Activated CD8-positive, alpha-beta memory T cell treated with anti-CD3 and anti-CD28 coated beads, Interleukin-2, amount 10 ng/mL, durations not matched to agents 7 days and 5 days (primary cell): Measurements from ENCODE around the gene MCC. TPM values are rescaled to one million over a fixed set of nuclear protein-coding genes. Genes with fewer than 3 reads are reported as not detected.

Source experiments
- ATAC-seq: fragments of 150-1000 bp; cut with Tn5 transposase; one replicate; pipeline ENCODE4 v1.10.0; 2021; ENCODE audit warnings: moderate library complexity
- CTCF ChIA-PET: fragments of 350-600 bp; sonication (Branson Sonifier 250); formaldehyde crosslinking; loops from one replicate; lab custom pipeline; 2021; ENCODE audit warnings: antibody characterized with exemption; lab: Charles Lee
- DNase-seq: peaks from one replicate; pipeline ENCODE4 v3.0.0-alpha.2; 2020
- H3K27ac Mint-ChIP-seq: one replicate; pipeline ENCODE4 v1.8.0; 2021; ENCODE audit warnings: mild to moderate bottlenecking, mixed read lengths
- H3K27me3 Mint-ChIP-seq: one replicate; pipeline ENCODE4 v1.8.0; 2021; ENCODE audit warnings: mixed read lengths
- H3K36me3 Mint-ChIP-seq: one replicate; pipeline ENCODE4 v1.8.0; 2021; ENCODE audit warnings: mild to moderate bottlenecking, mixed read lengths
- H3K4me1 Mint-ChIP-seq: one replicate; pipeline ENCODE4 v1.8.0; 2021; ENCODE audit warnings: mixed read lengths
- H3K4me3 Mint-ChIP-seq: one replicate; pipeline ENCODE4 v1.8.0; 2021; ENCODE audit warnings: mild to moderate bottlenecking, moderate library complexity, mixed read lengths
- H3K9me3 Mint-ChIP-seq: one replicate; pipeline ENCODE4 v1.8.0; 2022; ENCODE audit warnings: low read depth, mixed read lengths
- total RNA-seq, 2 experiments: library from RNA; stranded (reverse); gene quantifications; one replicate each; pipeline ENCODE4 v1.2.3, GENCODE V29; 2021

Gene MCC
- total RNA-seq, 2 experiments from 2014 or later = 7.4 to 7.5 TPM

DNA sequence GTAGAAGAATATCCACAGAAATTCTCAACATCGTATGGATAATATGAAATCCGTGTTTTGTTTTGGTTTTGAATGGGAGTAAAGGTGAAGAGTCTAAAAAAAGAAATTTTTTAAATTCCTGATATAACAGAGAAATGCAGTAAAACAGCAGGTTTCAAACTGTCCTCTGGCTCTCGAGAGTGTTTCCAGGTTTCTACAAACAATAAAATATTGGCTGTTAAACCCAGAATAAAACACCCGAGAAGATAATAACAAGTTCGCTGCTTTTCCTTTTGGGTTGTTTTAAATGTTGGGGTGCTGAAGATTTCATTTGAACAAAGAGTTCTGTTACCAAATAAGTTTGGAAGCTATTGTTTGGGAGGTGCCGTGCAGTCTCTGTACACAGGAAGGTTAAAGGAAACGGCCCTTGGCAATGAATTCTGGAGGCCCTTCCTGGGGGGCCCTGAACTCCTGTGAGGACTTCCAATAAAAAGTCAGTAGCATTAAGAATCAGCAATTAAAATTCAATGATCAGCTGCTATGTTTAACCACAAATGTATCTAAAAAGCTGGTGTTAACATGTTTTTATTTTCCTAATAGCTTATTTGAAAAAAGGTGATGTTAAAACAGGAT is 269.2 kb downstream of the MCC start:
- ATAC-seq (no peak), DNase-seq (no peak)
- Mint-ChIP-seq H3K27ac (no peak overlapping the region), H3K36me3 (no peaks in the 10 kb centered on the region), H3K27me3 (no peaks in the 10 kb centered on the region), H3K9me3 (no peaks in the 10 kb centered on the region), H3K4me1 (no peaks in the 10 kb centered on the region), H3K4me3 (no peak overlapping the region)
- CTCF ChIA-PET = no interaction called here

DNA sequence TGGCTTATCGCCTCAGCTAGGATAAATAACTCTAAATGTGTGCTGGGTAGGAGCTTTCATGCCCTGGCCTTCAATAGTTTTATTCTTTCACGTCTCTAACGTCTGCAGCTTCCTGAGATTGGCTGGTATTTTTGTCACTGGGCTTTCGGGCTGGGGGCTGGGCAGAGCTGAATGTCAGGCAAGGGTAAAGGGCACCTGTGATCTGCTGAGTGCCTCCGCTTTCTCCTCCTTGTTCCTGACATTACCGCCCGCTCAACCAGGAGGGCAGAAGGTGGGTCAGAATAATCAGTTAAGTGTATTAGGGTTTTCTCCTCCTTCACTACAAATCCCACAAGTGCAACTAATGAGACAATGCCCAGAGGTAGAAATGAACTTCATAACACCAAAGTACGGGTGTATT is 270.1 kb downstream of the MCC start:
- DNase-seq (no peak), ATAC-seq (no peak)
- CTCF ChIA-PET = no interaction called here
- Mint-ChIP-seq H3K36me3 (no peaks in the 10 kb centered on the region), H3K4me1 (no peaks in the 10 kb centered on the region), H3K27ac (no peak overlapping the region), H3K27me3 (no peaks in the 10 kb centered on the region), H3K4me3 (no peak overlapping the region), H3K9me3 (no peaks in the 10 kb centered on the region)

DNA sequence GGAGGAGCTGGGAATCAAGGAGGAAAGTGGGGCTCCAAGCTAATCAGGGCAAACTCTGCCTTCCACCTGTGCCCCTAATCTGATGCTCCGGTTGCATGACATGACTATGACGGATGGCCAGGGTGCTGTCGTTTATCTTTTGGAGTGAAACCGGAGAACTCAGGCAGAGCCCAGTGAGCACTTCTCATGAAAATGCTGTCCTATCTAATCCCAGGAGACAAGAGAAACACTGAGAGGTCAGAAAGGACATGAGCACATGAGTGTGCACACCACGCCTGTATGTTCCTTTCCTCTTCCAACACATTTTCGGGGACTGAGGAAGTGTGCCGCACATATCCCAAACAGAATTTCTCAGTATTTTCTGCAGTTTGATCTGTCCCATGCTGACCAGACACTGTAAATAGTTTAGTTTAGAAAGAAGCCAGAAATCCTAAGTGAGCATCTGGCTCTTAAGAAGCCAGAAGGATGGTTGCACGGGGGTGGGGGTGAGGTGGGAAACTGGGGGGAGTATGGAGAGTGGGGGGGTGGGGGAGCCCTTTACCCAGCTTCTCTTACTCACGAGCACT is 270.6 kb downstream of the MCC start:
- H3K4me1 Mint-ChIP-seq = no peaks in the 10 kb centered on the region
- H3K4me3 Mint-ChIP-seq = no peak overlapping the region
- CTCF ChIA-PET = no interaction called here
- H3K36me3 Mint-ChIP-seq = no peaks in the 10 kb centered on the region
- ATAC-seq = no peak
- no peaks in the 10 kb centered on the region for H3K27me3 Mint-ChIP-seq
- H3K9me3 Mint-ChIP-seq = no peaks in the 10 kb centered on the region
- no peak overlapping the region for H3K27ac Mint-ChIP-seq
- no peak for DNase-seq

DNA sequence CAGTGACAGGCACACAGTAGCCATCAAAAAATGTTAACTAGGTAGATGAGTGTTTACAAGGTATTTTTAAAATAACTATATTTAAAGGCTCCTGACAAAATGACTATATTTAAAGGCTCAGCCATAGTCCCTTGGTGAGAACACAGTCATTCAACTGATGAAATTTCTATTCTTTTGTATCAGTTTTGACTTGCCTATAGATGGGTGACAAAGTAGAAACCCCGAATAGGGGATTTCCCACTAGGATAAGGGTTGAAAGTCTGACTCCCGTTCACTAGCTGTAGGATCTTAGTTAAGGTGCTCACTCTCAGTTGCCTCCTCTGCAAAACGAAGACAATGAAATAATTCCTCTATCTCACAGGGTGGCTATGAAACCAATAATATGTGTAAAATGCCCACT is 271.7 kb downstream of the MCC start:
- CTCF ChIA-PET = no interaction called here
- ATAC-seq = no peak
- H3K36me3 Mint-ChIP-seq = no peaks in the 10 kb centered on the region

DNA sequence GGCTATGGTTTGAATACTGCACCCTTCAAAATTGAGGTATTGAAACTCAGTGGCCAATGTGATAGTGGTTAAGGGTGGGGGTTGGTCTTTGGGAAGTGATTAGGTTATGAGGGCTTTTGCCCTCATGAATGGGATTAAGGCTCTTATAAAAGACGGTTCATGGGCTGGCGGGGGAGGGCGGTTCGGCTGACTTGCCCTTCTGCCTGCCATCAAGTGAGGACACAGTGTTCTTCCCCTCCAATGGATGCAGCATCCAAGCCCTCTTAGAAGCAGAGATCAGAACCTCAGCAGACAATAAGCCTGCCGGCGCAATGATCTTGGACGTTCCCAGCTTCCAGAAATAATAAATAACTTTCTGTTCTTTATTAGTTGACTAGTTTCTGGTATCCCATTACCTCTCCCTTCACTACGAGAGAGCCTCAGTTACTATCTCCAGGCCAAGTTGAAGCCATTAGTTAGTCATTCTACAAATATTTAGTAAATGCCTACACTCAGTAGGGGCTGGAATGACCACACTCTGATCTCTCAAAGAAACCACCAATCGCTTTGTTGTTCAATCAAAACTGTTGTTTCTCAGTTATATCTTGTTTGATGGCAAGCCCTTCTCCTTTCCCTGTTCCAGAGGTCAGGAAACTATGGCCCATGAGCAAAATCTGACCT is 272.7 kb downstream of the MCC start:
- ATAC-seq (no peak), DNase-seq (no peak)
- Mint-ChIP-seq H3K4me1 (no peaks in the 10 kb centered on the region), H3K4me3 (no peak overlapping the region), H3K27me3 (no peaks in the 10 kb centered on the region), H3K36me3 (no peaks in the 10 kb centered on the region), H3K9me3 (no peaks in the 10 kb centered on the region), H3K27ac (no peak overlapping the region)
- CTCF ChIA-PET = no interaction called here

More for the DNA sequence above, 271.7 kb downstream of the MCC start:
- Mint-ChIP-seq H3K9me3 (no peaks in the 10 kb centered on the region), H3K27ac (no peak overlapping the region), H3K4me3 (no peak overlapping the region), H3K27me3 (no peaks in the 10 kb centered on the region), H3K4me1 (no peaks in the 10 kb centered on the region)
- DNase-seq = no peak

DNA sequence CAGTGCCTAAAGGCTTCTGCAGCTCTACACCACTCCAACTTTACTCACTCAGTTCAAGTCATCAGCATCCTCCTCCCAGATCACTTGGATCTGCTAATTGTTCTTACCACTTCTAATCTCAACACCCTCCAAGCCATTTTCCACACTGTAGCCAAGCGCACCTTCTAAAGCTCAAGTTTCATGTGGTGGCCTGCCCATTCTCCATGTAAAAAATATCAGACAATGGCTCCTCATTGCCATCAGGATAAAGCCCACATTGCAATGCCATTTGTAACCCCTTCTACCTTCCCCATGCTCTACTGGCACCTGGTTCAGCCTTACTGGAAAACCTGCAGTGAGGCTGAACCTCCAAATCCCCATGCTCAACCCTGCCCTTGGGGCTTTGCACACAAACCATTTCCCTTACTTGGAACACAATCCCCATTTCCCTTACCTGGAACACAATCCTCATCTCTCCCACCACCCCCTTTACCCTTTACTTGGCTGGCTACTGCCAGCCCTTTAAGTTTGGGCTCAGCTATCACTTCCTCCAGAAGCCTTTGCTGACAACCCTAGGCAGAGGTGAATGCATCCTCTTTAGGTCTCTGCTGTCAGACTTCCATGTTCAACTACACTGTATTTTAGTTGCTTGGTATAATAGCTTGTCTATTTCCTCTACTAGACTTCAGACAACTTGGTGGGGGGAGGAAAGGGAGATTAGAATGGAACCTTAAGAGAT is 273.5 kb downstream of the MCC start:
- no peaks in the 10 kb centered on the region for H3K27me3 Mint-ChIP-seq
- no peaks in the 10 kb centered on the region for H3K9me3 Mint-ChIP-seq
- H3K27ac Mint-ChIP-seq = no peak overlapping the region
- CTCF ChIA-PET = no interaction called here
- H3K4me1 Mint-ChIP-seq = no peaks in the 10 kb centered on the region
- no peak overlapping the region for H3K4me3 Mint-ChIP-seq
- DNase-seq (no peak), ATAC-seq (no peak)
- no peaks in the 10 kb centered on the region for H3K36me3 Mint-ChIP-seq

DNA sequence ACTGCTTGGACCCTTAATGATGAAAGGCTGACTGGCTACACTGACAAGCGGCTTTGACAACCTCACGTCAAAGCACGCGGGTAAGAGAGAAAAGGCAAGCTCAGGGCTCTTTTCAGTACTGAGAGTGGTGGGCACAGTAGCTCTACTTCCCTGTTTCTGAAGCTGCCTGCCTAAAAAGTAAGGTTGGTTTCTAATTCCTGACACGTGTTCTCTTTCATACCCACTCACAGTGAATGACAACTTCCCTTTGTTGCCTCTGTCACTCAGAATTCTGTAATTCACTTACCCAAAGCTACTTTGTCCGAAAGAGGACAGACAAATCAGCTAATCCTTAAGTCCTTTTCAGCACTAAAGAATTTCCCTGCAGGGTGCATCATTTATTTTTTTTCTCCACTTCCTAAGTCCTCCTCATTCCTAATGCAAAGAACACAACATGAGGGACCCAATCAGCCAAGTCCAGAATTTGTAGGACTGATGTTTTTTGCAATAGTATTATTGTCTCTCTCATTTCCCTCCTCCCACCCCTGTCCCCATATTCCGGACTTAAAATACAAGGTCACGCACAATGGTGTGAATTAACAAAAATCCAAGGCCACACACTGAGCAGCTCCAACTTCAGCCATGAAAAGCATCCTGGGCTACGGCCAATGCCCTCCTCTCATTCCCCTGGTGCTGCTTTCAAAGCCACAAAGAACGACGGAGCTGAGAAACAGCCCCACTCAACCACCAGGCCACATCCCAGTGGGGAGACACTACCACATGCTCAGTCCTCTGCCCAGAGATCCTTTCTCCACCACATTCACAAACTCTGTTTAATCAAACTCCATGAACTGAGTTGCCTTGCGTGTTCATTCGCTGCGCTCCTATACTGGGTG is 274.5 kb downstream of the MCC start:
- Mint-ChIP-seq H3K36me3 (no peaks in the 10 kb centered on the region), H3K4me1 (no peaks in the 10 kb centered on the region), H3K27ac (no peak overlapping the region), H3K27me3 (no peaks in the 10 kb centered on the region), H3K9me3 (no peaks in the 10 kb centered on the region), H3K4me3 (no peak overlapping the region)
- DNase-seq (no peak), ATAC-seq (no peak)
- CTCF ChIA-PET = no interaction called here

DNA sequence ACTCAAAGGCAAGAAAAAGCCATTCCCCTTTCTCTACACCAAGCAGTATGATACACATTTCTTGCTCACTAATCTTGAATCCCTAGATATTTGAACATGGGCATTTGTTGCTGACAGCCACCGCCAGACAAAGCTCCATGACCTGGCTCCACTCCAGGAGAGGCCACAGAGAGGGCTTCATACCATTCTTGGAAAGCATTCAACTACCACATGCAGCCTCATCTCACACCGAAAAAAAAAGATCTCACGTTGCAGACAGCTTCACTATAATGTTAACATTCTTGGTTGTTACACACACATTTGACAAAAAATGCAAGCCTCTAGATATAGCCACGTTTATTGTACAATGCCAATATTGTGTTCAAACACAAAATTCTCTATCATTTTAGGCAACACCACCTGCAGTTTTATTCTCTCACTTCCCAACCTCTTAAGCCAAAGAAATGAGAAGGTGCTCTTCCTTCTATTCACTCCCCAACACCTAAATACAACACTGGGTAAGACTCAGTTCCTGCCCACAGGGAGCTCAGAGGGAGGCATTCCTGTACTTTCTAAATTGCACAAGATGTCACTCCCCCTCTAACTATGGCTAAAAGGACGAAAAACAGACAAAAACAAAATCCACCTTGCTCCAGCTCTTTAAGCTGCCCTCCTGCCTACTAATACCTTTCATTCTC is 275.9 kb downstream of the MCC start:
- Mint-ChIP-seq H3K4me1 (no peaks in the 10 kb centered on the region), H3K9me3 (no peaks in the 10 kb centered on the region), H3K36me3 (no peaks in the 10 kb centered on the region), H3K4me3 (no peak overlapping the region), H3K27ac (no peak overlapping the region), H3K27me3 (no peaks in the 10 kb centered on the region)
- CTCF ChIA-PET = no interaction called here
- ATAC-seq (no peak), DNase-seq (no peak)

DNA sequence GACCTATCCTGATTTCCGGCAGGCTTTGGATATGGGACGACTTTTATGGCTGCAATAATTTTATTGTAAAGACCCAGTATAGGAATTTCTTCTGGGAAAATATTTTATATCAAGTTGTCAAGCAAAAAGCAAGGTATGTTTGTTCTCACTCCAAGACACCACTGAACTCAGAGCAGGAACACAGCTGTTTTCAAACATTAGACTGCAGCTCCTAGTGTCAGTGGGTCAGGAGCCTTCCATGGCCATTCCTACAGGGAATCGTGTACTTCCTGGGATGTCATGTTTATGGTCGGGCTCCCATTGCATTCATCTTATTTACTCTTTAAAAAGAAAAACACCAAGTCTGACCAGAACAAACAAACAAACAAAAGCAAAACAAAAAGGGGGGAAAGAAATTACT is 278.8 kb downstream of the MCC start:
- no peak for DNase-seq
- no peaks in the 10 kb centered on the region for H3K4me1 Mint-ChIP-seq
- no peaks in the 10 kb centered on the region for H3K27me3 Mint-ChIP-seq
- no peaks in the 10 kb centered on the region for H3K36me3 Mint-ChIP-seq
- CTCF ChIA-PET = no interaction called here
- no peak overlapping the region for H3K4me3 Mint-ChIP-seq
- H3K27ac Mint-ChIP-seq = no peak overlapping the region
- ATAC-seq = no peak
- H3K9me3 Mint-ChIP-seq = no peaks in the 10 kb centered on the region

DNA sequence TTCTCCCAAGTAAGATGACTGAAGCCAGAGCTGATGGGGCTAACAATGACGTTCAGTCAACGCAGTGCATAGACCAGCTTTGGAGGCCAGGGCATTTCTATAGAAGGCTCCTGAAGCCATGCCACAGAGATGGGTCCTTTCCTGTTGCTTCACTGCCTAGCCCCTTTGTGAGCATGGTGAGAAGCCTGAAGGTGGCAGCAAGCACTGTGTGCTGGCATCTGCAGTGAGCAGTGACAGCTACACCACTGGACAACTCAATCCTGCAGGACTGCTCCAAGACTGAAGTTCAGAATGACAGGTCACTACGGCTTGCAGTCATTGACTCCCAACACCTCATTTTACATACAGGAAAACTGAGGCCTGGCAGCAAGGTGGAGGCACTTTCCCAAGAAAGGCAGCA is 282.4 kb downstream of the MCC start:
- ATAC-seq (no peak), DNase-seq (no peak)
- Mint-ChIP-seq H3K27ac (no peak overlapping the region), H3K4me1 (no peaks in the 10 kb centered on the region), H3K9me3 (no peaks in the 10 kb centered on the region), H3K36me3 (no peaks in the 10 kb centered on the region), H3K4me3 (no peak overlapping the region), H3K27me3 (no peaks in the 10 kb centered on the region)
- CTCF ChIA-PET = interaction anchor here (1.3 kb wide), 1 partner anchor 92 kb away, joined by 3 read pairs; no protein-coding TSS in a partner anchor

DNA sequence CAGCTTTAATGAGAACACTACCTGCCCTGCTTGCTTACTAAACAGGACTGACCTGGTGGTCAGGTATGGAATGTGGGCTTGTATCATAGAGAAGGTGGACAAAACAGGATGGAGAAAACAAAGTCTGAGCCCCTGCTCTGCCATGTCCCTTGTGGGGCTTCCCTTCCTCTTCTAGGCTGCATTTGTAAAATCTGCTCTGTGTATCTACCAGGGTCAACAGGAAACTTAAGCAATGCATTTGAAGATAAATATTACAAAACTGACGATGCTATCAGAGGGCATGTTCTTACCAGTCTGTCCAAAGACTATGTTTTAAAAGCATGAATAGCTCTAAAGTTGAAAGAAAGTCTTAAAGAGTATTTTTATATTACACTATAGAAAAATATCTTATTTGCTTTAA is 282.9 kb downstream of the MCC start:
- H3K9me3 Mint-ChIP-seq = no peaks in the 10 kb centered on the region

DNA sequence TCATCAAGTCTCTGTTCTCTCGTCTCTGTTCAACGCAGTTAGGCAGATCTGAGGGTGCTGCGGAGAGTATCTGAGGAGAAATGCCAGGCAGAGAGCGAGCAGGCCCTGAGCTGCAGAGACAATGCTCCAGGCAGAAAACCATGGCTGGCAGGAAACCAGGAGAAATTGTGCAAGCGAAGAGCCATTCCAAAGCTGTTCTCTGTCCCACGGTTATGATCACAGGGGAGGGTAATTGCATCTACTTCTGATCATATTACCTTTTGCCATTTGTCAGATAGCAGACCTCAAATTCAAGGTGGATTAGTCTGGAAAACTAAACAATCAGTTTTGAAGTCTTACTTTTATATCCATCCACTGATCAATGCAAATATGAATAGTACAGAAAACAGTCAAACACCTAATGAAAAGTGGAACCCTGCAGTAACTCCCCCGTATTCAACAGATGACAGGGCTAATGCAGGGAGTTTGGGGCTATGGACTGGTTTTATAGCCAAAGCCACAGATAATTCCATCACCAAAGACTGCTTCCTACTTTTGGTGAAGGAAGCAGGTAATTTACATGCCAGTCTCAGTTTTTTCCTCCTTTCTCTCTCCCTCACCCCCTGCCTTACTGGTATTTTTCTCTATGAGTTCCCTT is 283.6 kb downstream of the MCC start:
- Mint-ChIP-seq H3K36me3 (no peaks in the 10 kb centered on the region), H3K27ac (no peak overlapping the region), H3K9me3 (no peaks in the 10 kb centered on the region)

More for the DNA sequence above, 282.9 kb downstream of the MCC start:
- no peak for ATAC-seq
- CTCF ChIA-PET = interaction anchor here (1.3 kb wide), 1 partner anchor 92 kb away, joined by 3 read pairs; no protein-coding TSS in a partner anchor
- H3K27ac Mint-ChIP-seq = no peak overlapping the region
- no peak overlapping the region for H3K4me3 Mint-ChIP-seq
- no peaks in the 10 kb centered on the region for H3K36me3 Mint-ChIP-seq
- no peak for DNase-seq
- no peaks in the 10 kb centered on the region for H3K27me3 Mint-ChIP-seq
- no peaks in the 10 kb centered on the region for H3K4me1 Mint-ChIP-seq

More for the DNA sequence above, 283.6 kb downstream of the MCC start:
- DNase-seq = no peak
- H3K4me3 Mint-ChIP-seq = no peak overlapping the region
- no peaks in the 10 kb centered on the region for H3K4me1 Mint-ChIP-seq
- no peaks in the 10 kb centered on the region for H3K27me3 Mint-ChIP-seq
- no peak for ATAC-seq
- CTCF ChIA-PET = no interaction called here
